ENCODE data around the gene MED31.

The MED31 gene

GRCh38 chr17:6642592-6642991, 8.8 kb downstream of the MED31 start:
- Histone ChIP-seq H3K4me2 (ENCODE audit: low read depth, low read length) (no peak overlapping the region), H3K4me3 (ENCODE audit: low read length) (no peak overlapping the region), H4K20me1 (ENCODE audit: insufficient read depth, low read length) (no peaks in the 10 kb centered on the region), H3K9me3 (replicated peaks; ENCODE audit: insufficient read depth, low read length) (no peaks in the 10 kb centered on the region), H3K27ac (ENCODE audit: low read length) (no peak overlapping the region), H3K4me1 (ENCODE audit: low read length) (peaks cover 13% of the 10 kb centered on the region; the same call in 1 of the 2 replicates), H3K36me3 (replicated peaks; ENCODE audit: insufficient read depth, low read length) (no peaks in the 10 kb centered on the region), H3K9ac (ENCODE audit: low read length) (no peak overlapping the region), H3K9me2 (replicated peaks; ENCODE audit: insufficient read depth, low read length) (no peaks in the 10 kb centered on the region), H2AFZ (ENCODE audit: low read length) (no peak overlapping the region), H3K79me2 (ENCODE audit: low read length) (peaks cover 68% of the 10 kb centered on the region), H3F3A (ENCODE audit: insufficient read depth, low read length) (peaks cover 5% of the 10 kb centered on the region), H3K27me3 (replicated peaks; ENCODE audit: insufficient read depth, low read length) (no peaks in the 10 kb centered on the region)
- no peak for TF ChIP-seq CTCF (IDR thresholded peaks at IDR 0.05; ENCODE audit: low read length)
- TF ChIP-seq EZH2 (optimal IDR thresholded peaks at IDR 0.05; ENCODE audit: low read depth, low read length) = no peak
- no peak for TF ChIP-seq EZH2phosphoT487 (IDR thresholded peaks at IDR 0.05; ENCODE audit: low read length)
- no peak for DNase-seq

- Histone ChIP-seq H3K4me3 (ENCODE audit: low read length) (peak overlapping the region; percentile 75), H3K27me3 (replicated peaks; ENCODE audit: insufficient read depth, low read length) (no peaks in the 10 kb centered on the region), H3K4me1 (ENCODE audit: low read length) (peaks cover 13% of the 10 kb centered on the region; the same call in 1 of the 2 replicates), H3F3A (ENCODE audit: insufficient read depth, low read length) (peaks cover 5% of the 10 kb centered on the region), H3K9me3 (replicated peaks; ENCODE audit: insufficient read depth, low read length) (no peaks in the 10 kb centered on the region), H3K4me2 (ENCODE audit: low read depth, low read length) (peak overlapping the region; percentile 70), H2AFZ (ENCODE audit: low read length) (peak overlapping the region; percentile 95), H3K36me3 (replicated peaks; ENCODE audit: insufficient read depth, low read length) (no peaks in the 10 kb centered on the region), H3K9me2 (replicated peaks; ENCODE audit: insufficient read depth, low read length) (no peaks in the 10 kb centered on the region), H3K79me2 (ENCODE audit: low read length) (peaks cover 56% of the 10 kb centered on the region), H4K20me1 (ENCODE audit: insufficient read depth, low read length) (no peaks in the 10 kb centered on the region), H3K9ac (ENCODE audit: low read length) (peak overlapping the region; percentile 93), H3K27ac (ENCODE audit: low read length) (peak overlapping the region; percentile 91; the same call in 1 of the 2 replicates)
- peak; percentile 35 for DNase-seq
- no peak for TF ChIP-seq EZH2phosphoT487 (IDR thresholded peaks at IDR 0.05; ENCODE audit: low read length)
- no peak for TF ChIP-seq EZH2 (optimal IDR thresholded peaks at IDR 0.05; ENCODE audit: low read depth, low read length)
- TF ChIP-seq CTCF (IDR thresholded peaks at IDR 0.05; ENCODE audit: low read length) = no peak
Observed at GRCh38 chr17:6641247-6641863, 10.1 kb downstream of the MED31 start.

GRCh38 chr17:6640536-6641246, 10.7 kb downstream of the MED31 start, which contains the start of the genes KIAA0753 and TXNDC17:
Gene KIAA0753 (minus strand): TSS chr17:6640711. CDS start chr17:6635103, 5,608 bp downstream.
Gene TXNDC17 (plus strand): TSS chr17:6641060. CDS start chr17:6641083, 23 bp downstream.
- Histone ChIP-seq H3K4me3 (ENCODE audit: low read length) (peak within 1 kb of the TSS; percentile 75), H3K27ac (ENCODE audit: low read length) (peak within 1 kb of the TSS; percentile 91), H3K4me2 (ENCODE audit: low read depth, low read length) (peak within 1 kb of the TSS; percentile 70), H3K9me3 (replicated peaks; ENCODE audit: insufficient read depth, low read length) (no peaks in the 10 kb centered on the region), H3K79me2 (ENCODE audit: low read length) (peaks cover 49% of the 10 kb centered on the region), H2AFZ (ENCODE audit: low read length) (peak within 1 kb of the TSS; percentile 95), H3K4me1 (ENCODE audit: low read length) (peaks cover 13% of the 10 kb centered on the region; the same call in 1 of the 2 replicates), H3K9me2 (replicated peaks; ENCODE audit: insufficient read depth, low read length) (no peaks in the 10 kb centered on the region), H3K9ac (ENCODE audit: low read length) (peak within 1 kb of the TSS; percentile 93), H3F3A (ENCODE audit: insufficient read depth, low read length) (peaks cover 5% of the 10 kb centered on the region), H3K27me3 (replicated peaks; ENCODE audit: insufficient read depth, low read length) (no peaks in the 10 kb centered on the region), H4K20me1 (ENCODE audit: insufficient read depth, low read length) (no peaks in the 10 kb centered on the region), H3K36me3 (replicated peaks; ENCODE audit: insufficient read depth, low read length) (no peaks in the 10 kb centered on the region)
- DNase-seq = peak; percentile 92
- no peak for TF ChIP-seq CTCF (IDR thresholded peaks at IDR 0.05; ENCODE audit: low read length)
- TF ChIP-seq EZH2 (optimal IDR thresholded peaks at IDR 0.05; ENCODE audit: low read depth, low read length) = no peak
- TF ChIP-seq EZH2phosphoT487 (IDR thresholded peaks at IDR 0.05; ENCODE audit: low read length) = no peak

Measured in MM.1S (cell line).